DOHH2 (cell line): ENCODE measurements around the gene KRT85.

Experiments used
- CTCF ChIP-seq: fragments of 200-600 bp; sonication (generic); IDR thresholded peaks from one replicate; pipeline ENCODE4 v1.5.1; 2014; ENCODE audit warnings: antibody characterized with exemption, mild to moderate bottlenecking, low read depth, low read length; ENCODE audit not compliant: poor library complexity, severe bottlenecking
- EZH2phosphoT487 ChIP-seq: fragments of 200-600 bp; sonication (generic); IDR thresholded peaks from 2 replicates; pipeline ENCODE4 v1.6.1; 2017; ENCODE audit warnings: borderline replicate concordance, mild to moderate bottlenecking, antibody characterized with exemption, low read length, moderate library complexity, mixed read lengths

- TF ChIP-seq CTCF (no peak), EZH2phosphoT487 (no peak)
Observed at GRCh38 chr12:52341066-52341580, 26.2 kb downstream of the KRT85 start.
